Measurements from ENCODE around the gene MNX1.

Gene MNX1

GRCh38 chr7:157010588-157011332 lies at the start of gene MNX1:
MNX1 (minus strand) TSS chr7:157010663; CDS start chr7:157010350, 313 bp downstream.
- H3K36me3 ChIP-seq (ENCODE audit: control insufficient read depth in 1 of 2, insufficient read depth in 2 of 2, low read length in 2 of 2) = no peaks in the 10 kb centered on the region
- peak within 1 kb of the TSS; percentile 71 to 75 for H3K4me3 ChIP-seq (ENCODE audit: low read depth in 1 of 2, low read length in 2 of 2)
- no peak within 1 kb of the TSS for H3K27ac ChIP-seq (ENCODE audit: low read depth, low read length)
- H3K9me3 ChIP-seq (ENCODE audit: control insufficient read depth in 1 of 2, low read length in 2 of 2) = no peaks in the 10 kb centered on the region
- peaks cover 36 to 41% of the 10 kb centered on the region in 2 donors for H3K4me1 ChIP-seq (ENCODE audit: control insufficient read depth in 1 of 2, insufficient read depth in 2 of 2, low read length in 2 of 2)
- peak within 1 kb of the TSS; percentile 74 to 82 for H3K9ac ChIP-seq (ENCODE audit: low read depth in 1 of 2, low read length in 2 of 2)
- H3K27me3 ChIP-seq (ENCODE audit: control insufficient read depth in 1 of 2, insufficient read depth in 2 of 2, low read length in 2 of 2) = peaks cover under 1 to 27% of the 10 kb centered on the region in 2 donors

- peaks cover 0 to 3% of the 10 kb centered on the region in 2 donors for H3K4me1 ChIP-seq (ENCODE audit: control insufficient read depth in 1 of 2, insufficient read depth in 2 of 2, low read length in 2 of 2)
- peaks cover 6 to 17% of the 10 kb centered on the region in 2 donors for H3K27me3 ChIP-seq (ENCODE audit: control insufficient read depth in 1 of 2, insufficient read depth in 2 of 2, low read length in 2 of 2)
- H3K36me3 ChIP-seq (ENCODE audit: control insufficient read depth in 1 of 2, insufficient read depth in 2 of 2, low read length in 2 of 2) = no peaks in the 10 kb centered on the region
- H3K9ac ChIP-seq (ENCODE audit: low read depth in 1 of 2, low read length in 2 of 2) = no peak overlapping the region
- peaks cover 11 to 13% of the 10 kb centered on the region in 2 donors for H3K9me3 ChIP-seq (ENCODE audit: control insufficient read depth in 1 of 2, low read length in 2 of 2)
- no peak overlapping the region for H3K4me3 ChIP-seq (ENCODE audit: low read depth in 1 of 2, low read length in 2 of 2)
- no peak overlapping the region for H3K27ac ChIP-seq (ENCODE audit: low read depth, low read length)
Measured at GRCh38 chr7:157059534-157059933, 49.1 kb upstream of the MNX1 start.

- Histone ChIP-seq H3K4me3 (ENCODE audit: low read depth in 1 of 2, low read length in 2 of 2) (no peak overlapping the region), H3K27ac (ENCODE audit: low read depth, low read length) (no peak overlapping the region), H3K9ac (ENCODE audit: low read depth in 1 of 2, low read length in 2 of 2) (no peak overlapping the region), H3K9me3 (ENCODE audit: control insufficient read depth in 1 of 2, low read length in 2 of 2) (peaks cover 9 to 11% of the 10 kb centered on the region in 2 donors), H3K36me3 (ENCODE audit: control insufficient read depth in 1 of 2, insufficient read depth in 2 of 2, low read length in 2 of 2) (no peaks in the 10 kb centered on the region), H3K4me1 (ENCODE audit: control insufficient read depth in 1 of 2, insufficient read depth in 2 of 2, low read length in 2 of 2) (peaks cover 0 to 3% of the 10 kb centered on the region in 2 donors), H3K27me3 (ENCODE audit: control insufficient read depth in 1 of 2, insufficient read depth in 2 of 2, low read length in 2 of 2) (peaks cover 6 to 17% of the 10 kb centered on the region in 2 donors)
Measured at GRCh38 chr7:157058701-157059100, 48.2 kb upstream of the MNX1 start.

- Histone ChIP-seq H3K9ac (ENCODE audit: low read depth in 1 of 2, low read length in 2 of 2) (no peak overlapping the region), H3K36me3 (ENCODE audit: control insufficient read depth in 1 of 2, insufficient read depth in 2 of 2, low read length in 2 of 2) (no peaks in the 10 kb centered on the region), H3K27ac (ENCODE audit: low read depth, low read length) (no peak overlapping the region), H3K9me3 (ENCODE audit: control insufficient read depth in 1 of 2, low read length in 2 of 2) (peaks cover 9 to 11% of the 10 kb centered on the region in 2 donors), H3K4me3 (ENCODE audit: low read depth in 1 of 2, low read length in 2 of 2) (no peak overlapping the region), H3K4me1 (ENCODE audit: control insufficient read depth in 1 of 2, insufficient read depth in 2 of 2, low read length in 2 of 2) (peaks cover 0 to 3% of the 10 kb centered on the region in 2 donors), H3K27me3 (ENCODE audit: control insufficient read depth in 1 of 2, insufficient read depth in 2 of 2, low read length in 2 of 2) (peaks cover 6 to 17% of the 10 kb centered on the region in 2 donors)
Measured at GRCh38 chr7:157058068-157058467, 47.6 kb upstream of the MNX1 start.

GRCh38 chr7:157056957-157057902 lies 46.8 kb upstream of the MNX1 start:
- H3K4me1 ChIP-seq (ENCODE audit: control insufficient read depth in 1 of 2, insufficient read depth in 2 of 2, low read length in 2 of 2) = peaks cover 0 to 3% of the 10 kb centered on the region in 2 donors
- H3K27ac ChIP-seq (ENCODE audit: low read depth, low read length) = no peak overlapping the region
- H3K36me3 ChIP-seq (ENCODE audit: control insufficient read depth in 1 of 2, insufficient read depth in 2 of 2, low read length in 2 of 2) = no peaks in the 10 kb centered on the region
- no peak overlapping the region for H3K4me3 ChIP-seq (ENCODE audit: low read depth in 1 of 2, low read length in 2 of 2)
- no peak overlapping the region for H3K9ac ChIP-seq (ENCODE audit: low read depth in 1 of 2, low read length in 2 of 2)
- H3K9me3 ChIP-seq (ENCODE audit: control insufficient read depth in 1 of 2, low read length in 2 of 2) = peaks cover 6 to 7% of the 10 kb centered on the region in 2 donors
- peaks cover 6 to 17% of the 10 kb centered on the region in 2 donors for H3K27me3 ChIP-seq (ENCODE audit: control insufficient read depth in 1 of 2, insufficient read depth in 2 of 2, low read length in 2 of 2)

- no peak overlapping the region for H3K9ac ChIP-seq (ENCODE audit: low read depth in 1 of 2, low read length in 2 of 2)
- no peak overlapping the region for H3K27ac ChIP-seq (ENCODE audit: low read depth, low read length)
- H3K36me3 ChIP-seq (ENCODE audit: control insufficient read depth in 1 of 2, insufficient read depth in 2 of 2, low read length in 2 of 2) = no peaks in the 10 kb centered on the region
- peaks cover 0 to 3% of the 10 kb centered on the region in 2 donors for H3K4me1 ChIP-seq (ENCODE audit: control insufficient read depth in 1 of 2, insufficient read depth in 2 of 2, low read length in 2 of 2)
- H3K9me3 ChIP-seq (ENCODE audit: control insufficient read depth in 1 of 2, low read length in 2 of 2) = peaks cover 0 to 2% of the 10 kb centered on the region in 2 donors
- peaks cover 6 to 17% of the 10 kb centered on the region in 2 donors for H3K27me3 ChIP-seq (ENCODE audit: control insufficient read depth in 1 of 2, insufficient read depth in 2 of 2, low read length in 2 of 2)
- H3K4me3 ChIP-seq (ENCODE audit: low read depth in 1 of 2, low read length in 2 of 2) = no peak overlapping the region
Measured at GRCh38 chr7:157056246-157056645, 45.8 kb upstream of the MNX1 start.

- Histone ChIP-seq H3K36me3 (ENCODE audit: control insufficient read depth in 1 of 2, insufficient read depth in 2 of 2, low read length in 2 of 2) (no peaks in the 10 kb centered on the region), H3K27me3 (ENCODE audit: control insufficient read depth in 1 of 2, insufficient read depth in 2 of 2, low read length in 2 of 2) (peaks cover 6 to 17% of the 10 kb centered on the region in 2 donors), H3K27ac (ENCODE audit: low read depth, low read length) (no peak overlapping the region), H3K4me1 (ENCODE audit: control insufficient read depth in 1 of 2, insufficient read depth in 2 of 2, low read length in 2 of 2) (peaks cover 0 to 3% of the 10 kb centered on the region in 2 donors), H3K9me3 (ENCODE audit: control insufficient read depth in 1 of 2, low read length in 2 of 2) (peaks cover 0 to under 1% of the 10 kb centered on the region in 2 donors), H3K9ac (ENCODE audit: low read depth in 1 of 2, low read length in 2 of 2) (no peak overlapping the region), H3K4me3 (ENCODE audit: low read depth in 1 of 2, low read length in 2 of 2) (no peak overlapping the region)
Measured at GRCh38 chr7:157054927-157055326, 44.5 kb upstream of the MNX1 start.

GRCh38 chr7:157053118-157053517 lies 42.7 kb upstream of the MNX1 start:
- Histone ChIP-seq H3K27me3 (ENCODE audit: control insufficient read depth in 1 of 2, insufficient read depth in 2 of 2, low read length in 2 of 2) (peaks cover 6 to 14% of the 10 kb centered on the region in 2 donors), H3K36me3 (ENCODE audit: control insufficient read depth in 1 of 2, insufficient read depth in 2 of 2, low read length in 2 of 2) (no peaks in the 10 kb centered on the region), H3K27ac (ENCODE audit: low read depth, low read length) (no peak overlapping the region), H3K4me1 (ENCODE audit: control insufficient read depth in 1 of 2, insufficient read depth in 2 of 2, low read length in 2 of 2) (peaks cover 0 to 3% of the 10 kb centered on the region in 2 donors), H3K9ac (ENCODE audit: low read depth in 1 of 2, low read length in 2 of 2) (no peak overlapping the region), H3K9me3 (ENCODE audit: control insufficient read depth in 1 of 2, low read length in 2 of 2) (no peaks in the 10 kb centered on the region), H3K4me3 (ENCODE audit: low read depth in 1 of 2, low read length in 2 of 2) (no peak overlapping the region)

- Histone ChIP-seq H3K4me1 (ENCODE audit: control insufficient read depth in 1 of 2, insufficient read depth in 2 of 2, low read length in 2 of 2) (no peaks in the 10 kb centered on the region), H3K9me3 (ENCODE audit: control insufficient read depth in 1 of 2, low read length in 2 of 2) (no peaks in the 10 kb centered on the region), H3K4me3 (ENCODE audit: low read depth in 1 of 2, low read length in 2 of 2) (no peak overlapping the region), H3K36me3 (ENCODE audit: control insufficient read depth in 1 of 2, insufficient read depth in 2 of 2, low read length in 2 of 2) (no peaks in the 10 kb centered on the region), H3K27me3 (ENCODE audit: control insufficient read depth in 1 of 2, insufficient read depth in 2 of 2, low read length in 2 of 2) (peaks cover 2 to 4% of the 10 kb centered on the region in 2 donors), H3K9ac (ENCODE audit: low read depth in 1 of 2, low read length in 2 of 2) (no peak overlapping the region), H3K27ac (ENCODE audit: low read depth, low read length) (no peak overlapping the region)
Measured at GRCh38 chr7:157047148-157047547, 36.7 kb upstream of the MNX1 start.

GRCh38 chr7:157046681-157047080 lies 36.2 kb upstream of the MNX1 start:
- Histone ChIP-seq H3K4me3 (ENCODE audit: low read depth in 1 of 2, low read length in 2 of 2) (no peak overlapping the region), H3K27me3 (ENCODE audit: control insufficient read depth in 1 of 2, insufficient read depth in 2 of 2, low read length in 2 of 2) (peaks cover 4 to 7% of the 10 kb centered on the region in 2 donors), H3K36me3 (ENCODE audit: control insufficient read depth in 1 of 2, insufficient read depth in 2 of 2, low read length in 2 of 2) (no peaks in the 10 kb centered on the region), H3K4me1 (ENCODE audit: control insufficient read depth in 1 of 2, insufficient read depth in 2 of 2, low read length in 2 of 2) (no peaks in the 10 kb centered on the region), H3K9ac (ENCODE audit: low read depth in 1 of 2, low read length in 2 of 2) (no peak overlapping the region), H3K9me3 (ENCODE audit: control insufficient read depth in 1 of 2, low read length in 2 of 2) (no peaks in the 10 kb centered on the region), H3K27ac (ENCODE audit: low read depth, low read length) (no peak overlapping the region)

Measured in duodenal mucosa (tissue), 2 donors.